Keratinocyte (primary cell): ENCODE measurements around the gene CPTP. TPM values are rescaled to one million over a fixed set of nuclear protein-coding genes. Genes with fewer than 3 reads are reported as not detected.
A peak's percentile ranks its signal among the peaks of the same experiment; 100 is the strongest.

Experiments used
- DNase-seq: peaks from one replicate; pipeline ENCODE4 v3.0.0-alpha.2; 2011; ENCODE audit warnings: low read depth, missing footprints, low spot score
- FAIRE-seq: peaks from 2 replicates; lab custom pipeline; 2011; peaks lifted over from hg19 to GRCh38; lab: Jason Lieb, UNC
- H2AFZ ChIP-seq: 2 replicates; pipeline ENCODE4 v1.6.0; 2012; ENCODE audit warnings: low read length, control low read depth, inconsistent platforms; ENCODE audit not compliant: control insufficient read depth
- H3K27ac ChIP-seq: 2 replicates; pipeline ENCODE4 v1.5.1; 2011; ENCODE audit warnings: low read length; ENCODE audit not compliant: control insufficient read depth, insufficient read depth
- H3K27me3 ChIP-seq: 3 replicates; pipeline ENCODE4 v1.6.0; 2011; ENCODE audit warnings: low read length; ENCODE audit not compliant: control insufficient read depth, insufficient read depth; ENCODE audit errors: extremely low read depth
- H3K36me3 ChIP-seq, 2 experiments: 2 replicates in 1 of 2; 3 replicates in 1 of 2; pipeline ENCODE4 v1.5.1; 2011; ENCODE audit warnings: low read length in 2 of 2, mild to moderate bottlenecking in 1 of 2; ENCODE audit not compliant: control insufficient read depth in 2 of 2, insufficient read depth in 2 of 2; ENCODE audit errors: extremely low read depth in 1 of 2
- H3K4me1 ChIP-seq: 3 replicates; pipeline ENCODE4 v1.5.1; 2011; ENCODE audit warnings: low read length; ENCODE audit not compliant: control insufficient read depth, insufficient read depth; ENCODE audit errors: extremely low read depth
- H3K4me2 ChIP-seq: 3 replicates; pipeline ENCODE4 v1.6.0; 2011; ENCODE audit warnings: low read depth, low read length; ENCODE audit not compliant: control insufficient read depth, insufficient read depth; ENCODE audit errors: extremely low read depth
- H3K4me3 ChIP-seq, 3 experiments: fragments of 200-600 bp in 1 of 3; sonication (generic) in 1 of 3; 2 replicates in 2 of 3; 3 replicates in 1 of 3; pipeline ENCODE4 v1.5.1; 2011 to 2016; ENCODE audit warnings: low read length in 3 of 3, mild to moderate bottlenecking in 3 of 3, control low read depth in 2 of 3, inconsistent platforms in 1 of 3, low read depth in 1 of 3, mixed read lengths in 1 of 3, mixed run types in 1 of 3, moderate library complexity in 1 of 3; ENCODE audit not compliant: control insufficient read depth in 2 of 3, insufficient read depth in 2 of 3; ENCODE audit errors: extremely low read depth in 1 of 3
- H3K79me2 ChIP-seq: 2 replicates; pipeline ENCODE4 v1.6.0; 2012; ENCODE audit warnings: low read length; ENCODE audit not compliant: control insufficient read depth, insufficient read depth
- H3K9ac ChIP-seq: 3 replicates; pipeline ENCODE4 v1.6.0; 2011; ENCODE audit warnings: low read length; ENCODE audit not compliant: control insufficient read depth, insufficient read depth; ENCODE audit errors: extremely low read depth
- H3K9me1 ChIP-seq: 3 replicates; pipeline ENCODE4 v1.6.0; 2011; ENCODE audit warnings: low read length; ENCODE audit not compliant: control insufficient read depth, insufficient read depth; ENCODE audit errors: extremely low read depth
- H3K9me3 ChIP-seq: 2 replicates; pipeline ENCODE4 v1.5.1; 2012; ENCODE audit warnings: low read depth, low read length; ENCODE audit not compliant: control insufficient read depth
- H4K20me1 ChIP-seq: 3 replicates; pipeline ENCODE4 v1.6.0; 2011; ENCODE audit warnings: low read length; ENCODE audit not compliant: control insufficient read depth, insufficient read depth; ENCODE audit errors: extremely low read depth
- CTCF ChIP-seq, 3 experiments: IDR thresholded peaks in 1 of 3; conservative IDR thresholded peaks in 1 of 3; optimal IDR thresholded peaks in 1 of 3; 2 replicates in 2 of 3; 3 replicates in 1 of 3; pipeline versions ENCODE3 to v1.5.1; 2011; ENCODE audit warnings: low read length in 3 of 3, mild to moderate bottlenecking in 3 of 3, moderate library complexity in 2 of 3, control low read depth in 1 of 3, inconsistent platforms in 1 of 3; ENCODE audit not compliant: insufficient read depth in 2 of 3; ENCODE audit errors: extremely low read depth in 1 of 3
- EZH2 ChIP-seq: IDR thresholded peaks from one replicate; pipeline ENCODE4 v1.6.1; 2012; ENCODE audit warnings: inconsistent platforms, mild to moderate bottlenecking, low read length, moderate library complexity
- dilution Hi-C: fragments of 300-500 bp; cut with MboI; formaldehyde crosslinking; loops from one replicate; pipeline ENCODE4 v1.7.0; 2020; ENCODE audit warnings: low sequenced_read_pairs; ENCODE audit not compliant: extremely low pct_ligation_motif_present
- polyA plus RNA-seq, 5 experiments: library from polyadenylated mRNA; depleted of rRNA in 3 of 5; stranded (reverse) in 3 of 5; stranded (forward) in 1 of 5; unstranded in 1 of 5; fragments of >200 nt; gene quantifications; 1 replicate in 1 of 5; 2 replicates in 3 of 5; 3 replicates in 1 of 5; pipeline versions ENCODE4 v1.2.1 to v1.2.3, GENCODE V29; 2011 to 2012; ENCODE audit warnings: missing spikeins in 2 of 5, low read depth in 1 of 5, low replicate concordance in 1 of 5

Gene CPTP
- polyA plus RNA-seq, 1 donor (not counting 4 experiments of a cell fraction or from before 2014, with no cell fraction given) = 5.8 TPM

GRCh38 chr1:1364266-1364665 lies 39.7 kb downstream of the CPTP start:
- H2AFZ ChIP-seq = no peak overlapping the region
- no peak overlapping the region for H3K4me3 ChIP-seq
- peak overlapping the region; percentile 27 for H3K4me2 ChIP-seq
- no peaks in the 10 kb centered on the region for H3K79me2 ChIP-seq
- dilution Hi-C loops = no loop called here
- no peaks in the 10 kb centered on the region for H3K36me3 ChIP-seq
- H3K27me3 ChIP-seq = no peaks in the 10 kb centered on the region
- H3K9ac ChIP-seq = no peak overlapping the region
- DNase-seq (no peak), FAIRE-seq (peak; percentile 73)
- peaks cover 23% of the 10 kb centered on the region for H3K4me1 ChIP-seq
- H3K9me3 ChIP-seq = peaks cover 7% of the 10 kb centered on the region
- TF ChIP-seq CTCF (optimal IDR thresholded peaks at IDR 0.05 in 1 of 3, IDR thresholded peaks at IDR 0.05 in 1 of 3, conservative IDR thresholded peaks at IDR 0.05 in 1 of 3; ENCODE audit: extremely low read depth in 1 of 3, insufficient read depth in 2 of 3, low read length in 3 of 3) (peak in 1 of 3 experiments; percentile 12), EZH2 (no peak)
- H3K9me1 ChIP-seq = no peaks in the 10 kb centered on the region
- no peaks in the 10 kb centered on the region for H4K20me1 ChIP-seq
- no peak overlapping the region for H3K27ac ChIP-seq

- dilution Hi-C loops = no loop called here
- H3K4me2 ChIP-seq = no peak overlapping the region
Measured at GRCh38 chr1:1365875-1366698, 41.5 kb downstream of the CPTP start.

More at GRCh38 chr1:1365875-1366698, 41.5 kb downstream of the CPTP start:
- H3K9me3 ChIP-seq = peaks cover 7% of the 10 kb centered on the region
- H4K20me1 ChIP-seq = no peaks in the 10 kb centered on the region
- H3K27ac ChIP-seq = no peak overlapping the region
- H3K79me2 ChIP-seq = no peaks in the 10 kb centered on the region
- peaks cover 7% of the 10 kb centered on the region for H3K4me1 ChIP-seq
- no peak for FAIRE-seq
- no peaks in the 10 kb centered on the region for H3K27me3 ChIP-seq
- TF ChIP-seq EZH2 = no peak
- TF ChIP-seq CTCF (optimal IDR thresholded peaks at IDR 0.05 in 1 of 3, IDR thresholded peaks at IDR 0.05 in 1 of 3, conservative IDR thresholded peaks at IDR 0.05 in 1 of 3; ENCODE audit: extremely low read depth in 1 of 3, insufficient read depth in 2 of 3, low read length in 3 of 3) = no peak
- no peaks in the 10 kb centered on the region for H3K36me3 ChIP-seq
- H3K9ac ChIP-seq = no peak overlapping the region
- H2AFZ ChIP-seq = no peak overlapping the region
- H3K9me1 ChIP-seq = no peaks in the 10 kb centered on the region
- no peak overlapping the region for H3K4me3 ChIP-seq
- DNase-seq = no peak
